Measurements from ENCODE around the gene IGSF8. TPM values are rescaled to one million over a fixed set of nuclear protein-coding genes. Genes with fewer than 3 reads are reported as not detected.

The IGSF8 gene
- polyA plus RNA-seq, 2 of the 4 experiments (the other 2 are of a cell fraction): 7.3 to 7.8 TPM

DNA sequence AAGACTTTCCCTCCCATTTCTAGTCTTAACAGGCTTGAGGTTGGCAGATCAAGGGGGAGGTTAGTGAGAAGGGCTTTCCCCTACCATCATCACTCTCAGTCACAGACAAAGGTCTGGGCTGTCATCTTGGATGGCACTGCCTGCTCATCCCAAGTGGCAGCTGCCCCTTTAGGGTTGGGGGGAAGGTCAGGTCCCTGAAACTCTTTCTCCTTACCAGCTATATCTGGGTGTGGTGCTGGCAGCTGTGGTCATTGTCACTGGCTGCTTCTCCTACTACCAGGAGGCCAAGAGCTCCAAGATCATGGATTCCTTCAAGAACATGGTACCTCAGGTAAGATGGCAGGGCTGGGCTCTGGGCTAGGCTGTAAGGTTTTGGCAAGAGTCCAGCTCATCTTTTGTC lies 25.3 kb upstream of the IGSF8 start:
- CTCF ChIA-PET: interaction anchor here (0.7 to 23.7 kb wide), 9 partner anchors 10 to 253 kb away, joined by 3 to 222 read pairs (median 5); partner anchors contain the start of gene PEA15

DNA sequence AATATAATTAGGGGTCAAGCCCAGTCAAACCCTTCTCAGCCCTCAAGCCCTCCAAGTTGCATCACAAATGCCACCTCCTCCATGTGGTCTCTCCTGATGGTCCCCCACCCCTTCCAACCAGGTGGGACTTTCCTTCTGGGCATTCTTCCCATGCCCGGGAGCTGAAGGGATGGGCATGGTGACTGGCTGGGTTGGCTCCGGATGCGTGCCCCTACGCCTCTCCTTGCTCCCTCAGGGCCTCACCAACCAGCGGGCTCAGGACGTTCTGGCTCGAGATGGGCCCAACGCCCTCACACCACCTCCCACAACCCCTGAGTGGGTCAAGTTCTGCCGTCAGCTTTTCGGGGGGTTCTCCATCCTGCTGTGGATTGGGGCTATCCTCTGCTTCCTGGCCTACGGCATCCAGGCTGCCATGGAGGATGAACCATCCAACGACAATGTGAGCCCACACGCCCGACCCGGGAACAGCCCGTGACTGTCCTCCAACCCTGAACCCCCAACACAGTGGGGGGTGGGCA lies 24.6 kb upstream of the IGSF8 start:
- CTCF ChIA-PET: interaction anchor here (1.1 to 23.7 kb wide), 6 partner anchors 9 to 254 kb away, joined by 4 to 222 read pairs (median 6); no protein-coding TSS in a partner anchor

More for the DNA sequence above, 25.3 kb upstream of the IGSF8 start:
- Histone ChIP-seq H3K4me3 (no peak overlapping the region), H3K27ac (peak overlapping the region; percentile 85 to 93), H3K9me3 (no peaks in the 10 kb centered on the region), H3K4me1 (peaks cover 46% of the 10 kb centered on the region), H3K4me2 (peak overlapping the region; percentile 64)
- ATAC-seq (no peak), DNase-seq (ENCODE audit: low read depth in 1 of 2, low spot score in 1 of 2) (no peak), FAIRE-seq (no peak)
- no peak for TF ChIP-seq ZSCAN20 (CRISPR knock-in tag; IDR thresholded peaks at IDR 0.05)
- TF ChIP-seq, protein P1, sequence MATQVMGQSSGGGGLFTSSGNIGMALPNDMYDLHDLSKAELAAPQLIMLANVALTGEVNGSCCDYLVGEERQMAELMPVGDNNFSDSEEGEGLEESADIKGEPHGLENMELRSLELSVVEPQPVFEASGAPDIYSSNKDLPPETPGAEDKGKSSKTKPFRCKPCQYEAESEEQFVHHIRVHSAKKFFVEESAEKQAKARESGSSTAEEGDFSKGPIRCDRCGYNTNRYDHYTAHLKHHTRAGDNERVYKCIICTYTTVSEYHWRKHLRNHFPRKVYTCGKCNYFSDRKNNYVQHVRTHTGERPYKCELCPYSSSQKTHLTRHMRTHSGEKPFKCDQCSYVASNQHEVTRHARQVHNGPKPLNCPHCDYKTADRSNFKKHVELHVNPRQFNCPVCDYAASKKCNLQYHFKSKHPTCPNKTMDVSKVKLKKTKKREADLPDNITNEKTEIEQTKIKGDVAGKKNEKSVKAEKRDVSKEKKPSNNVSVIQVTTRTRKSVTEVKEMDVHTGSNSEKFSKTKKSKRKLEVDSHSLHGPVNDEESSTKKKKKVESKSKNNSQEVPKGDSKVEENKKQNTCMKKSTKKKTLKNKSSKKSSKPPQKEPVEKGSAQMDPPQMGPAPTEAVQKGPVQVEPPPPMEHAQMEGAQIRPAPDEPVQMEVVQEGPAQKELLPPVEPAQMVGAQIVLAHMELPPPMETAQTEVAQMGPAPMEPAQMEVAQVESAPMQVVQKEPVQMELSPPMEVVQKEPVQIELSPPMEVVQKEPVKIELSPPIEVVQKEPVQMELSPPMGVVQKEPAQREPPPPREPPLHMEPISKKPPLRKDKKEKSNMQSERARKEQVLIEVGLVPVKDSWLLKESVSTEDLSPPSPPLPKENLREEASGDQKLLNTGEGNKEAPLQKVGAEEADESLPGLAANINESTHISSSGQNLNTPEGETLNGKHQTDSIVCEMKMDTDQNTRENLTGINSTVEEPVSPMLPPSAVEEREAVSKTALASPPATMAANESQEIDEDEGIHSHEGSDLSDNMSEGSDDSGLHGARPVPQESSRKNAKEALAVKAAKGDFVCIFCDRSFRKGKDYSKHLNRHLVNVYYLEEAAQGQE (IDR thresholded peaks at IDR 0.05): no peak
- no peak for TF ChIP-seq CTCF (IDR thresholded peaks at IDR 0.05)
- TF ChIP-seq, protein P2, sequence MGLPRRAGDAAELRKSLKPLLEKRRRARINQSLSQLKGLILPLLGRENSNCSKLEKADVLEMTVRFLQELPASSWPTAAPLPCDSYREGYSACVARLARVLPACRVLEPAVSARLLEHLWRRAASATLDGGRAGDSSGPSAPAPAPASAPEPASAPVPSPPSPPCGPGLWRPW (IDR thresholded peaks at IDR 0.05): no peak
- TF ChIP-seq, protein P3, sequence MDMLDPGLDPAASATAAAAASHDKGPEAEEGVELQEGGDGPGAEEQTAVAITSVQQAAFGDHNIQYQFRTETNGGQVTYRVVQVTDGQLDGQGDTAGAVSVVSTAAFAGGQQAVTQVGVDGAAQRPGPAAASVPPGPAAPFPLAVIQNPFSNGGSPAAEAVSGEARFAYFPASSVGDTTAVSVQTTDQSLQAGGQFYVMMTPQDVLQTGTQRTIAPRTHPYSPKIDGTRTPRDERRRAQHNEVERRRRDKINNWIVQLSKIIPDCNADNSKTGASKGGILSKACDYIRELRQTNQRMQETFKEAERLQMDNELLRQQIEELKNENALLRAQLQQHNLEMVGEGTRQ (IDR thresholded peaks at IDR 0.05): no peak
- TF ChIP-seq BCL3 (IDR thresholded peaks at IDR 0.05): no peak
- no peak for TF ChIP-seq FOSL2 (IDR thresholded peaks at IDR 0.05)
- no peak for TF ChIP-seq FOSL2 (CRISPR knock-in tag; IDR thresholded peaks at IDR 0.05)
- POLR2A ChIA-PET: no interaction called here

DNA sequence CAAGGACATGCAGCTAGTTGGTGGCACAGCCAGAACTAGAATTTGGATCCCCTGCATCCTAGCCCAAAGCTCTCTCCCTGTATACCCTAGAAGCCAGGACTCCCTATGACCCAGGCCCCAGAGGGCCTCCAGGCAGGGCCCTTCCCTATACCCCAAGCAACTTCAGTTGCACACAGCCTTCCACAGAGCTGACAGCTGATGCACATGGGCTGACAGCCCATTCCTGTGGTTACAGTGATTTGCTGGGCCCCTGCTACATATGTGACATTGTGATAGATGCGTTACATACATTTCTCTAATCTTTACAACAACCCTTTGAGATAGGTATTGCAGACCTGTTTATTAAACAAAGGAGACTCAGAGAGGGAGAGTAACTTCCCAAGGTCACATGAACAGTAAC lies 23.0 kb upstream of the IGSF8 start:
- CTCF ChIA-PET: interaction anchor here (0.8 to 23.7 kb wide), 6 partner anchors 9 to 131 kb away, joined by 3 to 222 read pairs (median 3); no protein-coding TSS in a partner anchor

More for the DNA sequence above, 24.6 kb upstream of the IGSF8 start:
- H3K27ac ChIP-seq: peak overlapping the region; percentile 85 to 93
- no peak overlapping the region for H3K4me3 ChIP-seq
- H3K4me1 ChIP-seq: peaks cover 44% of the 10 kb centered on the region
- POLR2A ChIA-PET: interaction anchor here (0.6 kb wide), 1 partner anchor 22 kb away, joined by 3 read pairs; no protein-coding TSS in a partner anchor
- TF ChIP-seq FOXS1 (CRISPR knock-in tag; IDR thresholded peaks at IDR 0.05) (no peak), MAZ (IDR thresholded peaks at IDR 0.05; ENCODE audit: borderline replicate concordance, low read depth, low read length) (no peak), NPAS2 (CRISPR knock-in tag; IDR thresholded peaks at IDR 0.05; ENCODE audit: borderline replicate concordance) (no peak), RARB (CRISPR knock-in tag; IDR thresholded peaks at IDR 0.05) (no peak), ZNF302 (CRISPR knock-in tag; IDR thresholded peaks at IDR 0.05) (no peak), RCOR1 (IDR thresholded peaks at IDR 0.05; ENCODE audit: low read depth, low read length) (no peak), HOXB13 (CRISPR knock-in tag; IDR thresholded peaks at IDR 0.05; ENCODE audit: low read depth) (no peak)
- no peak overlapping the region for H3K4me2 ChIP-seq
- H3K9me3 ChIP-seq: no peaks in the 10 kb centered on the region
- ATAC-seq (no peak), DNase-seq (ENCODE audit: low read depth in 1 of 2, low spot score in 1 of 2) (no peak), FAIRE-seq (no peak)
- WGBS (ENCODE audit: missing lambda C conversion rate): 89% methylated on average over 16 of the region's 16 CpGs

More for the DNA sequence above, 23.0 kb upstream of the IGSF8 start:
- POLR2A ChIA-PET: no interaction called here
- DNase-seq (ENCODE audit: low read depth in 1 of 2, low spot score in 1 of 2) (no peak), ATAC-seq (no peak), FAIRE-seq (no peak)
- Histone ChIP-seq H3K4me1 (peaks cover 52% of the 10 kb centered on the region), H3K4me2 (no peak overlapping the region), H3K4me3 (no peak overlapping the region), H3K27ac (peak overlapping the region; percentile 41 to 60; a peak in 5 of 6 replicates), H3K9me3 (no peaks in the 10 kb centered on the region)
- 100% methylated on average over 1 of the region's 1 CpG for WGBS (ENCODE audit: missing lambda C conversion rate)
- TF ChIP-seq MYC (IDR thresholded peaks at IDR 0.05; ENCODE audit: borderline replicate concordance, low read length): no peak

Measured in A549 (cell line).